Panc1 (cell line): ENCODE measurements around the gene YAP1. TPM values are rescaled to one million over a fixed set of nuclear protein-coding genes. Genes with fewer than 3 reads are reported as not detected.
A peak's percentile ranks its signal among the peaks of the same experiment; 100 is the strongest.

Source experiments
- ATAC-seq: fragments of 200-7000 bp; cut with Tn5 transposase; 2 replicates; pipeline ENCODE4 v1.9.1; 2020; ENCODE audit warnings: mild to moderate bottlenecking, moderate library complexity
- BruUV-seq: library from RNA; stranded (reverse); fragments of 400-500 nt; replicated peaks from 2 replicates; lab custom pipeline; 2021; lab: Mats Ljungman, UMichigan
- CTCF ChIA-PET: fragments of 300-600 bp; sonication (Branson Sonifier 250); formaldehyde crosslinking; loops from one replicate; lab custom pipeline; 2022; ENCODE audit warnings: antibody characterized with exemption; lab: Charles Lee
- POLR2A ChIA-PET: fragments of 300-600 bp; sonication (Branson Sonifier 250); formaldehyde crosslinking; loops from one replicate; lab custom pipeline; 2022; ENCODE audit warnings: antibody characterized with exemption; lab: Charles Lee
- DNase-seq: peaks from one replicate; pipeline ENCODE4 v3.0.0-alpha.2; 2010; ENCODE audit warnings: low read depth, low spot score
- H3K27ac ChIP-seq: 2 replicates; pipeline ENCODE4 v1.5.1; 2011; ENCODE audit warnings: mild to moderate bottlenecking, low read length, inconsistent platforms
- H3K27me3 ChIP-seq: fragments of 200-500 bp; sonication (Bioruptor generic); 2 replicates; pipeline ENCODE4 v1.6.0; 2014; ENCODE audit warnings: low read length, inconsistent platforms; ENCODE audit not compliant: control insufficient read depth, insufficient read depth
- H3K36me3 ChIP-seq: fragments of 200-500 bp; sonication (Bioruptor generic); 2 replicates; pipeline ENCODE4 v1.5.1; 2014; ENCODE audit warnings: inconsistent platforms, mild to moderate bottlenecking, low read length, moderate library complexity; ENCODE audit not compliant: control insufficient read depth, insufficient read depth
- H3K4me1 ChIP-seq: 2 replicates; pipeline ENCODE4 v1.5.1; 2011; ENCODE audit warnings: inconsistent platforms, mild to moderate bottlenecking, low read length, moderate library complexity; ENCODE audit not compliant: control insufficient read depth, insufficient read depth
- H3K4me3 ChIP-seq, 2 experiments: 2 replicates each; pipeline ENCODE4 v1.5.1; 2011 to 2012; ENCODE audit warnings: low read depth in 2 of 2, low read length in 2 of 2, mild to moderate bottlenecking in 2 of 2, inconsistent platforms in 1 of 2, moderate library complexity in 1 of 2
- H3K9me3 ChIP-seq: fragments of 200-500 bp; sonication (Bioruptor generic); 2 replicates; pipeline ENCODE4 v1.5.1; 2014; ENCODE audit warnings: low read depth, mild to moderate bottlenecking, inconsistent platforms, low read length, moderate library complexity; ENCODE audit not compliant: control insufficient read depth, insufficient read depth
- POLR2AphosphoS5 ChIP-seq: IDR thresholded peaks from 2 replicates; pipeline ENCODE4 v1.6.1; 2012; ENCODE audit warnings: mild to moderate bottlenecking, low read depth, low read length, moderate library complexity
- REST ChIP-seq, 2 experiments: IDR thresholded peaks; 2 replicates each; pipeline ENCODE4 v1.6.1; 2011 to 2012; ENCODE audit warnings: low read depth in 2 of 2, control low read depth in 1 of 2, low read length in 1 of 2, mild to moderate bottlenecking in 1 of 2, moderate library complexity in 1 of 2; ENCODE audit not compliant: insufficient read depth in 1 of 2
- SIN3A ChIP-seq: IDR thresholded peaks from 2 replicates; pipeline ENCODE4 v1.6.1; 2012; ENCODE audit warnings: low read depth, mild to moderate bottlenecking, low read length, moderate library complexity, borderline replicate concordance; ENCODE audit not compliant: insufficient read depth
- TCF7L2 ChIP-seq: IDR thresholded peaks from 2 replicates; pipeline ENCODE4 v1.6.1; 2011; ENCODE audit warnings: mild to moderate bottlenecking, low read depth, low read length, inconsistent platforms
- in situ Hi-C: cut with HindIII; loops from 2 replicates; pipeline ENCODE4 v1.10.0; 2016; ENCODE audit warnings: low sequenced_read_pairs, low pct_unique_long_range_greater_than_20kb
- intact Hi-C: fragments of 100-400 bp; cut with micrococcal nuclease; formaldehyde crosslinking; loops from one replicate; pipeline ENCODE4 v1.10.0; 2022; ENCODE audit not compliant: unreplicated experiment
- total RNA-seq: library from RNA; stranded (reverse); gene quantifications from one replicate; pipeline ENCODE4 v1.2.1, GENCODE V29; 2021; ENCODE audit not compliant: unreplicated experiment
- TF ChIP-seq, protein P1 (sequence below): fragments of 450-650 bp; IDR thresholded peaks from 2 replicates; pipeline ENCODE4 v1.5.1; 2017; ENCODE audit warnings: mild to moderate bottlenecking

Gene YAP1
- total RNA-seq, 1 experiment from 2014 or later, result 158 TPM

- POLR2A ChIA-PET, result interaction anchor here (0.6 kb wide), 1 partner anchor 13 kb away, joined by 8 read pairs; no protein-coding TSS in a partner anchor
Measured at GRCh38 chr11:102138223-102138622, 28.0 kb downstream of the YAP1 start.

DNA sequence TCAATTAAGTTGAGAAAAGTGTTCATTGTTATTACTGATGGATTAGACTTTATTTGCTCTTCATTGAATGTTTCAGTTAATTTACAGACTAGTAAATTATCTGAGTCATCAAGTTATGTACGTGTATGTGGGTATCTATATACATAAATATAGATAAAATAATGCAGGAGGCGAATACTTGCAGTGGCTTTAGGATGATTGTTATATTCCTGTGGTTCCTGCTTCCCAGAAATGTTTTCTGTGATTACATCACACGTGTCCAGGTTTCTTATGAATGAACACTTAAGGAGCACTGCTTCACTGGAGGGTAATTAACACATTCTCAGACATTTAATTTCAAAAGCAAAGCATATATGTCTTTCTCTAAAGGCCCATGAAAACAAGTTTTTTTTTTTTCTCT lies 28.4 kb downstream of the YAP1 start:
- Histone ChIP-seq H3K36me3 (no peaks in the 10 kb centered on the region), H3K27ac (peak overlapping the region; percentile 60), H3K4me3 (no peak overlapping the region), H3K4me1 (peaks cover 25% of the 10 kb centered on the region), H3K27me3 (no peaks in the 10 kb centered on the region), H3K9me3 (peaks cover 3% of the 10 kb centered on the region; the same call in 1 of the 2 replicates)
- ChIA-PET POLR2A (no interaction called here), CTCF (interaction anchor here (0.7 kb wide), 1 partner anchor 313 kb away, joined by 3 read pairs; no protein-coding TSS in a partner anchor)
- intact Hi-C loops (no loop called here), in situ Hi-C loops (no loop called here)
- BruUV-seq, result no TSS peak
- TF ChIP-seq, protein P1, sequence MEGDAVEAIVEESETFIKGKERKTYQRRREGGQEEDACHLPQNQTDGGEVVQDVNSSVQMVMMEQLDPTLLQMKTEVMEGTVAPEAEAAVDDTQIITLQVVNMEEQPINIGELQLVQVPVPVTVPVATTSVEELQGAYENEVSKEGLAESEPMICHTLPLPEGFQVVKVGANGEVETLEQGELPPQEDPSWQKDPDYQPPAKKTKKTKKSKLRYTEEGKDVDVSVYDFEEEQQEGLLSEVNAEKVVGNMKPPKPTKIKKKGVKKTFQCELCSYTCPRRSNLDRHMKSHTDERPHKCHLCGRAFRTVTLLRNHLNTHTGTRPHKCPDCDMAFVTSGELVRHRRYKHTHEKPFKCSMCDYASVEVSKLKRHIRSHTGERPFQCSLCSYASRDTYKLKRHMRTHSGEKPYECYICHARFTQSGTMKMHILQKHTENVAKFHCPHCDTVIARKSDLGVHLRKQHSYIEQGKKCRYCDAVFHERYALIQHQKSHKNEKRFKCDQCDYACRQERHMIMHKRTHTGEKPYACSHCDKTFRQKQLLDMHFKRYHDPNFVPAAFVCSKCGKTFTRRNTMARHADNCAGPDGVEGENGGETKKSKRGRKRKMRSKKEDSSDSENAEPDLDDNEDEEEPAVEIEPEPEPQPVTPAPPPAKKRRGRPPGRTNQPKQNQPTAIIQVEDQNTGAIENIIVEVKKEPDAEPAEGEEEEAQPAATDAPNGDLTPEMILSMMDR, result no peak
- TF ChIP-seq SIN3A, result no peak
- TF ChIP-seq TCF7L2, result no peak
- TF ChIP-seq POLR2AphosphoS5, result no peak
- no peak for TF ChIP-seq REST (IDR thresholded peaks at IDR 0.05; ENCODE audit: insufficient read depth in 1 of 2, low read depth in 2 of 2, low read length in 1 of 2)
- ATAC-seq (peak; percentile 26; the same call in 1 of the 2 replicates), DNase-seq (no peak)

More at GRCh38 chr11:102138223-102138622, 28.0 kb downstream of the YAP1 start:
- intact Hi-C loops, result no loop called here
- Histone ChIP-seq H3K27me3 (no peaks in the 10 kb centered on the region), H3K36me3 (no peaks in the 10 kb centered on the region), H3K27ac (peak overlapping the region; percentile 60), H3K9me3 (peaks cover 3% of the 10 kb centered on the region; the same call in 1 of the 2 replicates), H3K4me1 (peaks cover 23% of the 10 kb centered on the region), H3K4me3 (no peak overlapping the region)
- in situ Hi-C loops, result no loop called here
- CTCF ChIA-PET, result no interaction called here
- DNase-seq (no peak), ATAC-seq (peak; percentile 54; the same call in 1 of the 2 replicates)
- TF ChIP-seq REST (IDR thresholded peaks at IDR 0.05; ENCODE audit: insufficient read depth in 1 of 2, low read depth in 2 of 2, low read length in 1 of 2) (no peak), SIN3A (no peak), TCF7L2 (no peak), POLR2AphosphoS5 (no peak)
- TF ChIP-seq, protein P1, result no peak
- TSS peak; percentile 7 for BruUV-seq
